Measurements from ENCODE around the gene MTRR.

MTRR gene

DNA sequence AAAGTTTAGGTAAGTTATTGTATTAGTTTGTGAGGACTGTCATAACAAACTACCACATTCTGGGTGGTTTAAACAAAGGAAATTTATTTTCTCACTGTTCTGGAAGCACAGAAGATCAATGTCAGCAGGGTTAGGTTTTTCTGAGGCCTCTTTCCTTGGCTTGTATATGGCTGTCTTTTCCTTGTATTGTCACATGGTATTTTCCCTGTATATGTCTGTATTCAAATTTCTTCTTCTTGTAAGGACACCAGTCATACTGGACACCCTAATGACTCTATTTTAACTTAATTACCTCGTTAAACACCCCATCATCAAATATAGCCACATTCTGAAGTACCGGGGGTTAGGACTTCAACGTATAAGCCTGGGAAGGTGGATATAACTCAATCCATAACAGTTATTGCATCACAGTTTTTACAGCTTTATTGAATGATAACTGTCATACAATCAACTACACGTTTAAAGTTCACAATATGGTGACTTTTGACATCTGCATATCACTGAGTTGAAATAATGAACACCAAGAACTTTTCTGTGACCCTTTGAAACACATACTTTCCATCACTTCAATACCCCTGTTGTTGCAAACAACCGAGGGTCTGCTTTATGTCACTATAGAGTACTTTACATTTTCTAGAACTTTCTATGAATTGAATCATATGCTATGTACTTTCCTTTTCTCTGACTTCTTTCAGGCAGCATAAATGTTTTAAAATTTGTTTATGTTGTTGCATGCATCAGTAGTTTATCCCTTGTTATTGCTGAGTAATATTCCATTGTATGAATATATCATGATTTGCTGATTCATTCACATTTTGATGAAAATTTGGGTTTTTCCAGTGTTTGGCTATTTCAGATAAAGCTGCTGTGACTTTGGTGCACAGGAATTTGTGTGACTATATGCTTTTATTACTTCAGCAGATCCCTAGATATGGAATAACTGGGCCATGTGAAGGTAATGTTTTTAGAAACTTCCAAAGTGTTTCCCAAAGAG, 48.5 kb downstream of the MTRR start:
- H3K36me3 Mint-ChIP-seq (ENCODE audit: insufficient read depth) = no peaks in the 10 kb centered on the region
- ATAC-seq (replicated peaks) (no peak), DNase-seq (no peak)
- no peak overlapping the region for H3K4me3 Mint-ChIP-seq
- H3K27ac Mint-ChIP-seq = no peak overlapping the region
- peaks cover 6 to 10% of the 10 kb centered on the region in 2 donors for H3K27me3 Mint-ChIP-seq
- H3K9me3 Mint-ChIP-seq = peaks cover 0 to 3% of the 10 kb centered on the region in 2 donors
- H3K4me1 Mint-ChIP-seq (ENCODE audit: low read depth in 2 of 2) = no peaks in the 10 kb centered on the region

DNA sequence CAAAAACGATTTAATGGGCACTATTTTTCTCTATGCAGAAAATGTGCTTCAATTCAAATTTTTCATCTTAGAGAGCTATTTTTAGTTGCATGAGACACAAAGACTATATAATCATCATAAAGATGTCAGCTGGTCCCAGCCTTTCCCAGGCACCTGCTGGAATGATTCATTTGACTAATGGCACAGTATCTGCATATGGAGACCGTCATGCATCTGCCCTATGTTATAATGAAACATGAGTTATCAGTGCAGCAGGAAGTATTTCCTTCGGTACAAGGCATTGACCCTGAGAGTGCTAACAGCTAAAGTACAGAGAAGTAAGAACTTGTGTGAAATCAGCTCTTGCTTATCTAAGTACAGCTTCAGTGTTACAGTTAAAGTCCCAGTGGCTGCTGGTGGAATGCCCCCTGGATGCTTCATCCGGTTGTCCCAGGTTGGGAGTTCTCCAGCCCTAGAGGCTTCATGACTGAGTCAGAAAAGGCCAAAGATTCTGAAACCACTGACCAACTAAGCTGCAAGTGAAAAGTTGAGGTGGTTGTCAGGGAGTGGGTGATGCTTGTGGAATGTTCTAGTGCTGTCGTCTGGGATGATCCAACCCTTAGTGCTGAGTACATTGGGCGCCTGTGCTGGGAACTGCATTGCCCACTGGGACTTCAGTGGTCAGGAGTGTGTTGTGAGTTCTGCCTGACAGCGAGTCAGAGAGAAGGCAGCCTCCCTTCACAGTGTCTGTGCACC, 57.2 kb downstream of the MTRR start:
- Mint-ChIP-seq H3K27me3 (peaks cover 13 to 36% of the 10 kb centered on the region in 2 donors), H3K4me1 (ENCODE audit: low read depth in 2 of 2) (no peaks in the 10 kb centered on the region), H3K4me3 (no peak overlapping the region), H3K36me3 (ENCODE audit: insufficient read depth) (no peaks in the 10 kb centered on the region), H3K9me3 (no peaks in the 10 kb centered on the region), H3K27ac (no peak overlapping the region)
- ATAC-seq (replicated peaks) (no peak), DNase-seq (no peak)

GRCh38 chr5:7926720-7927119, 57.8 kb downstream of the MTRR start:
- H3K27me3 Mint-ChIP-seq = peaks cover 14 to 42% of the 10 kb centered on the region in 2 donors
- H3K36me3 Mint-ChIP-seq (ENCODE audit: insufficient read depth) = no peaks in the 10 kb centered on the region
- DNase-seq = no peak
- H3K4me3 Mint-ChIP-seq = no peak overlapping the region
- ATAC-seq (replicated peaks) = no peak
- H3K27ac Mint-ChIP-seq = no peak overlapping the region
- no peaks in the 10 kb centered on the region for H3K4me1 Mint-ChIP-seq (ENCODE audit: low read depth in 2 of 2)
- H3K9me3 Mint-ChIP-seq = no peaks in the 10 kb centered on the region

- H3K9me3 Mint-ChIP-seq = peaks cover 0 to 1% of the 10 kb centered on the region in 2 donors
- no peaks in the 10 kb centered on the region for H3K36me3 Mint-ChIP-seq (ENCODE audit: insufficient read depth)
- no peak overlapping the region for H3K27ac Mint-ChIP-seq
- no peaks in the 10 kb centered on the region for H3K4me1 Mint-ChIP-seq (ENCODE audit: low read depth in 2 of 2)
- DNase-seq (peak in 1 of 3 experiments; percentile 5), ATAC-seq (replicated peaks) (no peak)
- H3K27me3 Mint-ChIP-seq = peaks cover 6 to 44% of the 10 kb centered on the region in 2 donors
- no peak overlapping the region for H3K4me3 Mint-ChIP-seq
Observed at GRCh38 chr5:7927466-7928375, 58.8 kb downstream of the MTRR start.

DNA sequence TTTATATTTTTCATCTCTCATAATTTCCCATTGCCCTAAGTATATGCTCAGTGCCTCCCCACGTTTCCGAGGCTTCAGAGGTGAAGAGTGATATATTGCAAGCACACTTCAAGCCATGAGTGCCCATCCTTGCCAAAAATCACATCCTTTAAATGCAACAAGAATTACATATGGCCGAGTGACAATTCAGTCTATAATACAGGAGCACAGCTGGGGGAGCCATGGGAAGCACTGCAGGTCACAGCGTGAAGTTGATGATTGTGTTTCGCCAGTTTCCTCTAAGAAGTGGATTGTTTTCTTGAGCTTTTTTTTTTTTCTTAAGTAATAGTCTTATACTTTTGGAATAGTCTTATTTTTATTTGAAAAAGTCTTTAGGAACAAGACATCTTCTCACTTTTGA, 61.1 kb downstream of the MTRR start:
- H3K36me3 Mint-ChIP-seq (ENCODE audit: insufficient read depth) = no peaks in the 10 kb centered on the region
- H3K9me3 Mint-ChIP-seq = peaks cover 0 to 1% of the 10 kb centered on the region in 2 donors
- H3K27ac Mint-ChIP-seq = no peak overlapping the region
- peaks cover 12 to 52% of the 10 kb centered on the region in 2 donors for H3K27me3 Mint-ChIP-seq
- no peaks in the 10 kb centered on the region for H3K4me1 Mint-ChIP-seq (ENCODE audit: low read depth in 2 of 2)
- ATAC-seq (replicated peaks) = no peak
- H3K4me3 Mint-ChIP-seq = no peak overlapping the region
- no peak for DNase-seq

GRCh38 chr5:7941692-7942091, 72.7 kb downstream of the MTRR start:
- Mint-ChIP-seq H3K36me3 (ENCODE audit: insufficient read depth) (no peaks in the 10 kb centered on the region), H3K4me1 (ENCODE audit: low read depth in 2 of 2) (no peaks in the 10 kb centered on the region)

GRCh38 chr5:7947301-7947700, 78.4 kb downstream of the MTRR start:
- ATAC-seq (replicated peaks) (no peak), DNase-seq (no peak)
- H3K27ac Mint-ChIP-seq = no peak overlapping the region
- no peak overlapping the region for H3K4me3 Mint-ChIP-seq
- H3K4me1 Mint-ChIP-seq (ENCODE audit: low read depth in 2 of 2) = no peaks in the 10 kb centered on the region
- no peaks in the 10 kb centered on the region for H3K36me3 Mint-ChIP-seq (ENCODE audit: insufficient read depth)
- peaks cover 0 to 1% of the 10 kb centered on the region in 2 donors for H3K9me3 Mint-ChIP-seq
- H3K27me3 Mint-ChIP-seq = peaks cover 0 to under 1% of the 10 kb centered on the region in 2 donors

More at GRCh38 chr5:7941692-7942091, 72.7 kb downstream of the MTRR start:
- H3K4me3 Mint-ChIP-seq = no peak overlapping the region
- peaks cover 0 to 1% of the 10 kb centered on the region in 2 donors for H3K9me3 Mint-ChIP-seq
- no peak overlapping the region for H3K27ac Mint-ChIP-seq
- H3K27me3 Mint-ChIP-seq = peaks cover 6 to 28% of the 10 kb centered on the region in 2 donors
- ATAC-seq (replicated peaks) (no peak), DNase-seq (no peak)

All from effector memory CD8-positive, alpha-beta T cell (primary cell).